HG03469 (cell line): Measurements from ENCODE around the gene PCCA.
"Not testable (repeated sequence)": the region's sequence is repeated elsewhere in the genome, so short reads cannot be mapped to it uniquely, and the experiment has no call there.

Experiments used
- ATAC-seq: cut with Tn5 transposase; IDR thresholded peaks from one replicate; pipeline ENCODE4 v1.9.1; 2021; ENCODE audit warnings: mild to moderate bottlenecking, moderate library complexity, moderate number of reproducible peaks; ENCODE audit not compliant: unreplicated experiment

PCCA gene

DNA sequence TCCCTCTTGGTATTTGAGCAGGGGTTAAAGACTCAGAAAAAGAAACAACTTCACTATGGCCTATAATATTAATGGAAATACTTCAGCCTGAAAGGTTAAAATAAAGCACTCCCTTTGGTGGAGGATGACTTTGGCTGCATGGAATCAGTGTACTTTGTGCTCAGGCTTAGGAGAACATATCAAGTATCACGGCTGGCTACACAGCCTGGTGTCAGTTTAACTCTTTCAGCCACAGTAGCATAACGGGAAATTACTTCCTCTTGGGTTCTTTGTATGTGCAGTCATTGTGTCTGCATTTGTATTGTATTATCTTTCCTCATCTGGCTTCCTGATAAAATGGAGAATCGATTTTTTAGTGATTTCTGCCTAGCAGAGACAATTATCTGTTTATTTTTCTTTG is 260.7 kb downstream of the PCCA start:
- ATAC-seq, result no peak

DNA sequence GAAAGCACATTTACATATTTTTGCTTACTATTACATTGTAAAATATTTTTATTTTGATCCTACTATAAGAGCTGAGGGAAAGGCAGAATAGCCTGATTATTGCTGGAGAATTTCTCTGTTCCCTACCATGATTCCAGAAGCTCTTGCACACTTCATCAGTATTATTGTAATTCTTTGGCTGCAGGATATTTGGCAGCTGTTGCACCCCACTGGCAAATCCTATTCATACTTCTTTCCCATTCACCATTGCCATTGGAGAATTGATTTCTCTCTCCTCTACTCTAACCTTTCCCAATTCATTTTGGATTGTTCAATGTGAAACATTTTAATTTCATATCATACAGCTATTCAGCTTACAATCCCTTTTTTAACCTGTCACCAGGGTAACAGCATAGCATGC is 261.7 kb downstream of the PCCA start:
- ATAC-seq, result no peak

DNA sequence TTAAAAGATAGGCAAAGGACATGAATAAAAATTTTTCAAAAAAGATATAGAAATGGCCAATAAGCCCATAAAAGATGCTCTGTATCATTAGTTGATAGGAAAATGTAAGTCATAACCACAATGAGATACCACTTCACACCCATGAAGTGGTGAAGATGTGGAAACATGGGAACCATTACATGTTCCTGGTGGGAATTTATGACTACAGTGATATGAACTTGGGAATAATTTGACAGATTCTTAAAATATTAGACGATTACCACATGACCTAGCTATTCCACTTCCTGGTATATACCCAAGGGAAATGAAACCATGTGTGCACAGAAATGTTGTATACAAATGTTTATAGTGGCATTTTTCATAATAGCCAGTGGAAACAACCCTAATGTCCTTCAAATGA is 267.5 kb downstream of the PCCA start:
- no peak for ATAC-seq

DNA sequence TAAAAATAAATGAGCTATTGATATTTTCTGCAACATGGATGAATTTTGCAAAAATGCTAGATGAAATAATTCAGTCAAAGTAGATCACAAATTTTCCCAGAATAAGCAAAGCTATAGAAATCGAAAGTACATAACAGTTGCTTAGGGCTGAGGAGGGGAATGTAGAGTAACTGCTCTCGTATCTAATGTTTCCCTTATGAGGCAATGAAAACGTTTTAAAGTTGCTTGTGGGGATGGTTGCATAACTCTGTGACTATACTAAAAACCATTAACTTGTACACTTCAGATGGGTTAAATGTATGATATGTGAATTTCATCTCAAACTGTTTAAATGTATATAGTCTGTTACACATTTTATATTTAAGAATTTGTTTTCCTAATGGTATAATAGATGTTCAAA is 268.0 kb downstream of the PCCA start:
- ATAC-seq, result no peak

DNA sequence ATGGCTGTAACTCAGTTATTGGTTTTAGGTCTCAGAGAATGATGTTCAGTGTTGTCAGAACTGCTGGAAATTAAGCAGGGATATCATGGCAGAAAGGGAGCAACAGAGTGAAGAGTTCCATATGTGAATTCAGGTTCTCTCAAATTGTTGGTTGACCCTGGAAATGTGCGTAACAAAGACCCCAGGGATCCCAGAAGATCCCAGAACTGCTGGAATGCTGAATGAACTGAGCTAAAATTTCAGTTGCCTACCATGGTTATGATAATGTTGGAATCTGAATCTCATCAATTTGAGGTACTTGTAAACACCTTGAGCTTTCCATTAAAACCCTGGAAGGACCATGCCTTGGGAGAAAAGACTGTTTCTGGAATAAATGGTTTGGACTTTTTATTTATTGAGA is 268.9 kb downstream of the PCCA start:
- no peak for ATAC-seq

DNA sequence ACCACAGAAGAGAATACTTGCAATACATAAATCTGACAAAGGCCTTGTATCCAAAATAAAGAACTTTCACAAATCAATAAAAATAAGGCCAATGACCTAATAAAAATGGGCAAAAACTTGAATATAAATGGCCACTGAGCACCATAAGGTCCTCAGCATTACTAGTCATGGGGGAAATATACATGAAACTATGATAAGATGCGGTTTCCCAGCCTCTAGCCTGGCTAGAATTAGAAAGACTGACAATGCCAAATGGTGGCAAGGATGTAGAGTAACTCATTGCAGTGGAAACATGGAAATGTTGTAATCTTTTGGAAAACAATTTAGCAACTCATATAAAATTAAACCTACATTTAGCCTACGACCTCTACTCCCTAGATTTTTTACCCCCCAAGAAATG is 272.6 kb downstream of the PCCA start:
- no peak for ATAC-seq

DNA sequence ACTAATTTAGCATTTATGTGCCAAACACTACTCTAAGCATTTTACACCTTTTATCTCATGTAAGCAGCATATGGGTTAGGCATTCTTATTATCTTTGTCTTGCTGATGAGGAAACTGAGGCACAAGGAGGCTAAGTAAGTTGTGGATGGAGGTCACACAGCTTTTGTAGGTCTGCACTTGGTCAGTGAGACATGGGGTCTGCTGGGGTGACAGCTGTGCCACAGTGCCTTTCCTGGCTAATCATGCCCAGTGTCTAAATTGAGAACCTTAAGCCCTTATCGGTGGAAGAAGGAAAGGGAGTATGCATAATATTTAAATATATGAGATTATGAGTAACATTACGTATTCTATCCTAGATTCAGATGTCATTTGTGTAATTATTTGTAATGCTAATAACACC is 273.5 kb downstream of the PCCA start:
- ATAC-seq, result no peak

DNA sequence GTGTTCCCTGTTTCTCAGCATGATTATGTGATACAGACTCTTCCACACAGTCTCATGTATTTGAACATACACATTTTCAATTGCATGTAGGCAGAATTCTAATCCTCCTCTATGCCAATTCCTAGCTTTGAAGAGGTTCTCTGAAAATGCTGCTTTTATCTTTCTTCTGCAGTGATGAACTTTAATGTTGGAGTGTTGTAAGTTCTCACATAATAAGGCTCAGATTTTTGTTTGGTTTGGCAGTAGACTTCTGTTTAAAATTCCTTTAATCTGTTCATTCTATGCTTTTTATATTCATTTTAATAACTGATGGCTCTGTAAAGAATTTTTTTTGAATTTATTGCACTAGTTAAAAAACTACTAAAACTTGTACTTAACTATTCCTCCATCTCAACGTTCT is 273.9 kb downstream of the PCCA start:
- ATAC-seq, result no peak

DNA sequence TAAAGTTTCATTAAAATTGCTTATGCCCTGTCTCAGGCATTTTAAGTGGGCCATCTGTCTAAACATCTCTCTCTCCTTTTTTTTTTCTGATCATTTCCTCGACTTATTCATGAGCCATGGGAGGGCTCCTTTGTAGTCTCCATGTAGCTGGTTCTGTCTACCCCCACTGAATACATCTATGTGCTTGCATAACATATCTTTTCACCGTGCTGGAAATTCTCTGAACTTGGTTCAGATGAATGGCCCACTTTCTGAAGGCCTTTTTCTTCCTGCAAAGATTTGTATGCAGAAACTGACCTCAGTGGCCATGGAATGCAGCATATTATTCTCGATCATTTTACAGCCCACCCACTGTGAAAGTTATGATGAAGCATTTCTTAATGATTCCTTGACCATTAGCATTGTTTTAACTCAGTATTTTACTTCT is 274.4 kb downstream of the PCCA start:
- ATAC-seq, result no peak

DNA sequence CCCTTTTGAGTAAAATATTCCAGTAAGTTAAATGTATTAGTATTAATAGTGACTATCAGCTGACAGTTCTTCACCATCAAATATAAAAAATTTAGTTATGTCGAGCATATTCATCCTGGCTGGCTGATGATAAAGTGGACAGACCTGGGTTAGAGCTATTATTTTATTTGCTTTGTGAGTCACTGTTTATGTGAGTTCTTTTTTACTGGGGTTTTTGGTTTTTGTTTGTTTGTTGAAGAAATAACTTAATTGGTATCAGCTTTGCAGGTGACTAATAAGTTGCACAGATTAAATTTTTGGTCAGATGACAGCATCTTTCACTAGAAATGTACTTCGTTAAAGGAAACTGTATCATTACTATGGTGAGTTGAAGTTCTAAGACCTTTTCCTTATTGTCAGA is 275.0 kb downstream of the PCCA start:
- ATAC-seq, result no peak

DNA sequence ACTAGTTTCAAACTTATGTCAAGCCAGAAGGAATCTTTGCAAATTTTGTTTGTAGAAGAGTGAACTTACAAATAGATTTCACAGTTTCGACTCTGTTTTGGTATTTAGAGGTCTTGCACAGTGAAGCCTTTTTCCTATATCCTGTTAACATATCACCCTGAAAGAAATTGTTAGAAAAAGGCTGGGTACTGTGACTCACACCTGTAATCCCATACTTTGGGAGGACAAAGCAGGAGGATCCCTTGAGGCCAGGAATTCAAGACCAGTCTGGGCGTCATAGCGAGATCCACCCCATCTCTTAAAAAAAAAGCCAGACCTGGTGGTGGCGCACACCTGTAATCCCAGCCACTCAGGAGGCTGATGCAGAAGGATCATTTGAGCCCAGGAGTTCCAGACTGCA is 275.7 kb downstream of the PCCA start:
- ATAC-seq, result no peak

DNA sequence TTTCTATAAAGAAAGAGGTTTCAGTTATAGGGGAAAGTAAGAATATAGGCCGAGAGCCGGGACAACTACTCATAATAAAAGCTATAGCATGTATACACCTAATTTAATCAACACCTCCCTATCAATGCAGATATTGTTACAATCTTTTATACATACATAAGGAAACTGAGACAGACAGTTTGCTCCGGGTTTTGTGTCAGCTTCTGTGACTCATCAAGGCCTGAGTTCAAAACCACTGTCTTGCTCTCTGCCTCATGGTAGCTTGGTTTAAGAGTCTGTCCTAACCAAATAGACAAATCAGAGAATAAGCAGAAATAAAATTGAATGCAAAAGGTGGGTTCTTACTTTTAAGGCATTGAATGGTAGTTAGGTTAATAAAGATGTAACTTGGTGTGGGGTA is 276.8 kb downstream of the PCCA start:
- ATAC-seq, result no peak

DNA sequence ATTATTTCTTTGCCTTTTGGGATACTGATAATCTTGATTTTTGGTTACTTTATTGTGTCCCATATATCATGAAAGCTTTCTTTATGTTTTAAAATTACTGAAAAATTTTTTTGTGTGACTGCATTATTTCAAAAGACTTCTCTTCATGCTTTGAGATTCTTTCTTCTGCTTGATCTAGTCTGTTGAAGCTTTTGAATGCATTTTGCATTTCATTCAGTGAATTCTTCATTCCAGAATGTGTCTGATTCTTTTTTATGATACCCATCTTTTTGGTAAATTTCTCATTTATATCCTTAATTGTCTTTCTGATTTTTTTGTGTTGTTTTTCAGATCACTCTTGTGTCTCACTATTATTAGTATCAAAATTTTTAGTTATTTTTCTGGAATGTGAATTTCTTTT is 289.6 kb downstream of the PCCA start:
- no peak for ATAC-seq

DNA sequence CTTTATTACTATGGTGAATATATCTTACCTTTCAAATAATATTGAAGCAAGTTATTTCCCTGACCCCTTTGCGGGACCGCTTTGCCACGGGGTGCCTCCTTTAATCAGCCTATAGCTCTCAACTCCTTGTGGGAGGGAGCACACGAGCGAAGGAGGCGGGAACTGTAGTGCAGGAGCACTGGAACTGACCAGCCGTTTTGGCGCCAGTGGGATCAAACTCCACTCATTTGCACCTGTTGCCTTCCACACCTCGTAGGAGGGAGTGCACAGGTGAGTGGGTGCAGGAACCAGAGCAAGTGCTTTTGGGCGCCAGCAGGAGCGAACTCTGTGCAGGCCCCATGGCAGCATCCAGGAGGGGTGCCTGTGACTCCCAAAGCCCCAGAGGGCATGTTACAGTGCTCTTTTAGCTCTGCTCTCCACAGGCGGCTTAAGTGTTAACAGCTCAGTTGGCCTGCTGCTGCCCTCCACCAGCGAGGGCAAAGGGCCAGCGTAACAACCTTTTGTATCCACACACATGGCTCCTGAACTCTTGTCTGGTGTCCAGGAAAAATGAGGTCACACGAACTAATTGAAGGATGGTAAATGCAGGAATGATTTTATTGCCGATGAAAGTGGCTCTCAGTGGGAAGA is 292.8 kb downstream of the PCCA start:
- ATAC-seq, result no peak

DNA sequence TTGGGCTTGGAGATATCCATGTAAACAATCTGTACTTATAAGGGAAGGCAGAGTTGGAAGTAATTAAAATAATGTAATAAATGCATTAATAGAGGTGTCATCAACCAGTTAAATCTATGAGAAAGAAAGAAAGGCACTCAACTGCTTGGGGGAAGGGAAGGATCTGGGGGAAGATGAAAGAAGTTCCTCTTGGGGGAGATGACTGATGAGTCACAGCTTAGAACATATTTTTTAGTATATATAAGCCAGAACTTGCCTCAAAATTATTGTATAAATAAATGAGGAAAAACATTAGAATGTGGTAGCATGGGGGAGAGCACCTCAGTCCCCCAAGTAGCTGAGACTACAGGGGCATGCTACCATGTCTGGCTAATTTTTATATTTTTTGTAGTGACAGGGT is 293.9 kb downstream of the PCCA start:
- ATAC-seq, result no peak

DNA sequence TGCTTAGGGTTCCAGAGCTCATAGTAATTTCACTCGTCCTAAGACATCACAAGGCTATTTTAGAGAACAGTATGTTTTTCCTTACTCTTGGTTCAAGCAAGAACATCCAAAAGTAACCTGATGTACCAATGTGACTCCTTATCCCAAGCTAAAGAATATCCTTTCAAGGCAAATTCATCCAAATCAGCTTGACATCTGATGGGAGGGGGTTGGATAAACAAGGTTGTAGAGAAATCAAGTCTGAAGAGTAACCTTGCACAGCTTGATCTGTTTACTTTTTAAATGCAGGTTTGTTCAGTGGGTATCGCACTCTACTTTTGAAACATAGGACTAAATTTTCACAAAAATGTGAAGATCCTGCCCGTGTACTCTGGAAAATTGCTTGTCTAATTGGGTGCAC is 298.5 kb downstream of the PCCA start:
- ATAC-seq, result no peak

DNA sequence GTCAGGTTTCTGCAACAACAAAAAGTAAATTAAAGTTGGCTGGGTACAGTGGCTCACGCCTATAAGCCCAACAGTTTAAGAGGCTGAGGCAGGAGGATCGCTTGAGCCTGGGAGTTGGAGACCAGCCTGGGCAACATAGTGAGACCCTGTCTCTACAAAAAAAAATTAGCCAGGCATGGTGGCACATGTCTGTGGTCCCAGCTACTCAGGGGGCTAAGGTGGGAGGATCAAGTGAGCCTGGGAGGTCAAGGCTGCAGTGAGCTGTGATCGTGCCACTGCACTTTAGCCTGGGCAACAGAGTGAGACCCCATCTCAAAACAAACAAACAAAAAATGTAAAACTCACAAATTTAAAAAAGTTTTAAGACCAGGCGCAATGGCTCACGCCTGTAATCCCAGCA is 299.3 kb downstream of the PCCA start:
- not testable (repeated sequence) for ATAC-seq

DNA sequence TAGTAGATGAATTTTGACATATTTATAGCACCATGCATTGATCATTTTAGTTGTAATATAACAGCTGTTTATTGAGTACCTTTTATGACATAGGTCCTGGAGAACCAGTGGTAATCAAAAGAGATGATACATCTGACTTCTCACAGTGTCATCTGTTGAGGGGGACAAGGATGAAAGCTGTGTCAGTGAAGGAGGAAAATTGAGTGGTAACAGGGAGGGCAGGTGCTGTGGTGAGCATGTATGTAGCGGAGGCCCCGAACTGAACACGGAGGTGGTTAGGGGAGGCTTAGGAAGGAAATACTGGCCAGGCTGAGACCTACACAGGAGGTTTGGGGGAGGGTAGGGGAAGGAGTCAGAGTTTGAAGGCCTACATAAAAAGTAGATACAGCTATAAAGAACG is 300.0 kb downstream of the PCCA start:
- no peak for ATAC-seq

DNA sequence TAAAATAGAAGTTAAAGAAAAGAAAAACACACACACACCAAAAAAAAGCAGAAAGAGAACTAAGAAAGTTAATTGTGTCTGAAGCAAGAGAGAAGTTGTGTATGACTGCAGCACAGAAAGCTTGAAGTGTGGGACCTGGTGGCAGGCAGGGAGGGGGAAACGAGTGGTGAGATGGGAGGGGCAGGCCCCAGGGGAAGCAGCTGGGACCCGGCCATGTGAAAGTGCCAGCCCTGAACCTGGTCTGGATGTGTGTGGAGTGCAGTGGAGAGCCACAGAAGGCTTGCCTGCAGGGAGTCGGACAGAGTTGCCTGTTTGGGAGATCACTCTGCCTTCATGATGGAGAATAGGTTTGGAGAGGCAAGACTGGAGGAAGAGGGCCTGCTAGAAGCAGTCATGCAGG is 300.7 kb downstream of the PCCA start:
- no peak for ATAC-seq

DNA sequence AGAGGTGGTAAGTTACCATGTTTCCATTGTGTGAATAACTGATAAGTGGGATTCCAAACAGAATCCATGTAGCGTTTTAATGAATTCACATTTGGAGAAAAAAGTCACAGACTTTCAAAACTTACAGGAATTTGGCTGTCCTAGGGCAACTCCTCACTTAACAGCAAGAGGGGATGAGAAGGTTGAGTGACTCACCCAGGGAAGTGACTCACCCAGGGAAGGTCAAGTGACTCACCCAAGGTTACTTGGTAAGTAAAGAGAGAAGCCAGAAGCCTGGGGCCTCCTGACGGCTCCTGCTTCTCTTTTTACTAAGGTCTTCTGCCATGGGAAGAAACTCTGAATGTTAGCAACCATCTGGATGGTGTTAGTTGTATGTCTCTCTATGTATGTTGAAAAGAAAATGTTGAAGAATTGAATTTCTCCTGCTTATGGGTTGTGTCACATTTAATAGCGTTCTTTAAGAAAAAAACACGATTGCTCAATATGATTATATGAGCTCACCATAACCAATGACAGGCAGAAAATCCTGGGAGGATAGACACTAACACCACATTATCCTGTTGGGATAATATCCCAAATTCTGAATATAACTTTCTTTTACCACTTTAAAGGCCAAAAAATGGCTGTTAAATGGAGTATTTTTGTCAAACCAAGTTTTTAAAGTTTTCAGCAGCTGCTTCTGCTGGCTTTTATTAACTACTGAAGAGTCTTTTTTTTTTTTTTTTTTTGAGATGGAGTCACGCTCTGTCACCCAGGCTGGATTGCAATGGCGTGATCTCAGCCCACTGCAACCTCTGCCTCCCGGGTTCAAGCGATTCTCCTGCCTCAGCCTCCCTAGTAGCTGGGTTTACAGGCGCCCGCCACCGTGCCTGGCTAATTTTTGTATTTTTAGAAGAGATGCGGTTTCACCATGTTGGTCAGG is 304.1 kb downstream of the PCCA start:
- ATAC-seq, result peak; percentile 62

DNA sequence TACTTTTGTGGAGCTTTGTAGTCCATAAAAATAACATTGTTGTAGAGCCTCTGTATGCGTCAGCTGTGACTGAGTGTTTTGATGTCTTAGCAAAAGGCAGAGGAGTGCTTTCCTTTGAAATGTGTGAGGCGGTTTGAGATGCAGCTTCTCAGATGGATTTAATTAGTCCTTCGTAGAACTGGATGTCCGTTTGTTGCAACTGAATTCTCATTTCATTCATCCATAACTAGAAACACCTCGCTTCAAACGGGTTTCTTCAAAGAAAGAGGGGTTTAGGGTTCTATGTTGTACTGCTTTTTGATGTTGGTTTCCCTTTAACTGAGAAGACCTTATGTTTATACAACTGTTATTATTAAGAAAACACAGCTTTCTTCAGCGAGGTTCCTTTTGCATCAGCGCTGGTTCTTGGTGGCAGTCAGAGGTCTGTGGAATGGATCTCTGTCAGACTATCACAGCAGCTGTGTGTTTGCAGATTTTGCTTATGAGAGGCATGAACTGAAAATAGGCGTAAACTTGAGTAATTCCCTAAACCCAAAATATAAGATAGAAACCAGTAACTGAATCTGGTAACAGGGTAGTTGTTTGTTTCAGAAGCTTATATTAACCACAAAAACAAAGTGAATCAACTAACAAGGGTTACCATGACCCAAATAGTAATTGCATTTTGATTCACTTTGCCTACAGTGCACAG is 305.3 kb downstream of the PCCA start:
- ATAC-seq, result peak; percentile 78
